K562 (cell line): Measurements from ENCODE around the gene NT5DC4. TPM values are rescaled to one million over a fixed set of nuclear protein-coding genes. Genes with fewer than 3 reads are reported as not detected.

Source experiments
- ATF1 ChIP-seq, 2 experiments: fragments of 450-650 bp in 1 of 2; IDR thresholded peaks; 2 replicates each; pipeline ENCODE4 v1.6.1; 2016; ENCODE audit warnings: missing compliant biosample characterization in 1 of 2, missing genetic modification characterization in 1 of 2
- BRF2 ChIP-seq: IDR thresholded peaks from 3 replicates; pipeline ENCODE4 v1.6.1; 2011; ENCODE audit warnings: borderline replicate concordance, mild to moderate bottlenecking; ENCODE audit not compliant: insufficient read length, insufficient read depth
- CBX1 ChIP-seq: sonication (generic); IDR thresholded peaks from 2 replicates; pipeline ENCODE4 v1.6.1; 2016; ENCODE audit warnings: antibody characterized with exemption, low read depth, mild to moderate bottlenecking
- ETS2 ChIP-seq: IDR thresholded peaks from 2 replicates; pipeline ENCODE4 v1.6.1; 2016; ENCODE audit warnings: borderline replicate concordance, missing genetic modification characterization, mild to moderate bottlenecking, moderate library complexity, missing compliant biosample characterization; ENCODE audit not compliant: poor library complexity, severe bottlenecking
- FOXJ3 ChIP-seq: sonication (generic); formaldehyde crosslinking; IDR thresholded peaks from 2 replicates; pipeline ENCODE4 v1.4.0; 2020; ENCODE audit warnings: mild to moderate bottlenecking, missing genetic modification reagents
- GATAD2A ChIP-seq: fragments of 450-650 bp; IDR thresholded peaks from 2 replicates; pipeline ENCODE4 v1.6.1; 2017
- IFI16 ChIP-seq: fragments of 250-450 bp; sonication (Bioruptor Pico); IDR thresholded peaks from 2 replicates; pipeline ENCODE4 v2.1.2; 2022; ENCODE audit warnings: mild to moderate bottlenecking, inconsistent platforms
- KDM4B ChIP-seq, 2 experiments: fragments of 450-650 bp in 1 of 2; sonication (generic) in 1 of 2; IDR thresholded peaks; 2 replicates each; pipeline ENCODE4 v1.6.1; 2016 to 2017; ENCODE audit warnings: borderline replicate concordance in 2 of 2, antibody characterized with exemption in 1 of 2, low read depth in 1 of 2, mild to moderate bottlenecking in 1 of 2
- MIER1 ChIP-seq: fragments of 450-650 bp; IDR thresholded peaks from 2 replicates; pipeline ENCODE4 v1.6.1; 2016; ENCODE audit warnings: antibody characterized with exemption, mild to moderate bottlenecking, low read depth
- PPARD ChIP-seq: fragments of 250-450 bp; sonication (Bioruptor Pico); IDR thresholded peaks from 2 replicates; pipeline ENCODE4 v1.8.0; 2022; ENCODE audit warnings: inconsistent platforms, mild to moderate bottlenecking, moderate library complexity
- PTRF ChIP-seq: fragments of 450-650 bp; IDR thresholded peaks from 2 replicates; pipeline ENCODE4 v1.6.1; 2016; ENCODE audit warnings: mild to moderate bottlenecking, missing genetic modification characterization, missing compliant biosample characterization
- PTTG1 ChIP-seq: fragments of 450-650 bp; IDR thresholded peaks from 2 replicates; pipeline ENCODE4 v1.6.1; 2016; ENCODE audit warnings: low read depth, mild to moderate bottlenecking, missing genetic modification characterization, missing compliant biosample characterization
- RB1 ChIP-seq: fragments of 450-650 bp; IDR thresholded peaks from 2 replicates; pipeline ENCODE4 v1.6.1; 2017; ENCODE audit warnings: low read depth, mild to moderate bottlenecking
- RBM15 ChIP-seq: fragments of 200-400 bp; formaldehyde crosslinking; IDR thresholded peaks from 2 replicates; pipeline ENCODE4 v1.6.1; 2018; ENCODE audit warnings: mild to moderate bottlenecking, low read length, moderate library complexity; ENCODE audit not compliant: insufficient read depth
- ZBED1 ChIP-seq: IDR thresholded peaks from 2 replicates; pipeline ENCODE4 v1.6.1; 2014
- ZNF143 ChIP-seq: sonication (generic); formaldehyde crosslinking; IDR thresholded peaks from 2 replicates; pipeline ENCODE4 v1.9.0; 2022; ENCODE audit warnings: mild to moderate bottlenecking, missing genetic modification reagents
- ZNF324 ChIP-seq: fragments of 250-450 bp; sonication (Bioruptor Pico); IDR thresholded peaks from 2 replicates; pipeline ENCODE4 v1.4.0; 2020; ENCODE audit warnings: mild to moderate bottlenecking
- ZNF354B ChIP-seq: fragments of 250-450 bp; sonication (Bioruptor Pico); IDR thresholded peaks from 2 replicates; pipeline ENCODE4 v1.4.0; 2020
- polyA plus RNA-seq, 8 experiments: library from polyadenylated mRNA; depleted of rRNA in 4 of 8; stranded (reverse) in 5 of 8; unstranded in 3 of 8; fragments of >200 nt; fragmentation: Nextera tagmentation in 2 of 8; fragmentation: Illumina TruSeq in 1 of 8; extraction: Ambion mirVana in 2 of 8; extraction: Trizol in 1 of 8; gene quantifications; 2 replicates each; pipeline versions ENCODE4 v1.2.1 to v1.2.3, GENCODE V29; 2011 to 2014; ENCODE audit warnings: inconsistent platforms in 1 of 8, missing spikeins in 1 of 8
- total RNA-seq, 7 experiments: library from RNA; depleted of rRNA in 6 of 7; stranded (reverse); fragments of >200 nt in 6 of 7; fragmentation: Illumina TruSeq in 2 of 7; extraction: Trizol in 2 of 7; gene quantifications; 2 replicates each; pipeline versions ENCODE4 v1.2.1 to v1.2.3, GENCODE V29; 2011 to 2021; ENCODE audit warnings: low replicate concordance in 1 of 7
- TF ChIP-seq, protein P1 (sequence below): fragments of 450-650 bp; IDR thresholded peaks from one replicate; pipeline ENCODE4 v1.6.1; 2018; ENCODE audit warnings: mild to moderate bottlenecking, moderate library complexity; ENCODE audit not compliant: partially characterized antibody
- TF ChIP-seq, protein P2 (sequence below): fragments of 250-450 bp; sonication (Bioruptor Pico); IDR thresholded peaks from 2 replicates; pipeline ENCODE4 v1.4.0; 2020
- TF ChIP-seq, protein P3 (sequence below): fragments of 250-450 bp; sonication (Bioruptor Pico); IDR thresholded peaks from 2 replicates; pipeline ENCODE4 v1.8.0; 2021; ENCODE audit warnings: borderline replicate concordance, mild to moderate bottlenecking, moderate library complexity; ENCODE audit not compliant: poor library complexity, severe bottlenecking

NT5DC4 gene
- total and polyA plus RNA-seq, 9 of the 15 experiments (the other 6 are each of a cell fraction or from before 2014, with no cell fraction given) = 0.44 to 6.9 (median 2.5) TPM

DNA sequence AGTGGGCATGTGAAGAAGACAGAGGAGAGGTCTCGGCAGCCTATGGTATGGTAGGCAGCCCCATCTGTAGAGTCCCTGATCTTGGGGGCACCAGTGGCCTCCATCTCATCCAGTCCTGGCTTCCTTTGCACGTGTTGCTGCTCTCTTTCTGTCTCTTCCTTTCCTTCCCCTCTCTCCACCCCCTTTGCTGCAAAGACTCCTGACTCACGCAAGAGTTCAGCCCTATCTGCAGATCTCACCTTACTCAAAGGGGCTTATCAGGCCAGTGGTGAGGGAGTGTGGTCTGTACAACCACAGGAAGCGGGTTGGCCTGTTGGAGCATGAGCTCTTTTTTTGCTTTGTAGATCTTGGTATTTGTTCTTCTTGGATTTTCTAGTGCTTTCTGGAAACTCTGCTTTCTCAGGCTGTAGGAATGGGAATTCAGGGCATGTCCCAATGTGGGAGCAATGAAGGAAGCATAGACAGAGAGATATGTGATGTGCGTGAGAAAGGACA lies 14.6 kb upstream of the NT5DC4 start (continued):
- TF ChIP-seq ETS2 (tag) (no peak), BRF2 (no peak), ZBED1 (peak; percentile 89; the same call in 1 of the 2 replicates), IFI16 (CRISPR knock-in tag) (peak; percentile 40; the same call in 1 of the 2 replicates), PTTG1 (tag) (no peak), CBX1 (no peak), MIER1 (no peak), ZNF143 (CRISPR knock-in tag) (no peak), ZNF354B (CRISPR knock-in tag) (no peak), ATF1 (CRISPR knock-in tag; IDR thresholded peaks at IDR 0.05) (no peak), ATF1 (tag; IDR thresholded peaks at IDR 0.05) (peak; percentile 68), RBM15 (no peak), PPARD (no peak), FOXJ3 (CRISPR knock-in tag) (no peak), RB1 (no peak), PTRF (no peak), GATAD2A (peak; percentile 98), KDM4B (IDR thresholded peaks at IDR 0.05; ENCODE audit: borderline replicate concordance in 2 of 2, low read depth in 1 of 2) (0 out of 4 replicates have a peak, but pooled peaks of 1 of the 2 experiments have one; percentile 28), ZNF324 (CRISPR knock-in tag) (peak; percentile 9; the same call in 1 of the 2 replicates)
- TF ChIP-seq, protein P1, sequence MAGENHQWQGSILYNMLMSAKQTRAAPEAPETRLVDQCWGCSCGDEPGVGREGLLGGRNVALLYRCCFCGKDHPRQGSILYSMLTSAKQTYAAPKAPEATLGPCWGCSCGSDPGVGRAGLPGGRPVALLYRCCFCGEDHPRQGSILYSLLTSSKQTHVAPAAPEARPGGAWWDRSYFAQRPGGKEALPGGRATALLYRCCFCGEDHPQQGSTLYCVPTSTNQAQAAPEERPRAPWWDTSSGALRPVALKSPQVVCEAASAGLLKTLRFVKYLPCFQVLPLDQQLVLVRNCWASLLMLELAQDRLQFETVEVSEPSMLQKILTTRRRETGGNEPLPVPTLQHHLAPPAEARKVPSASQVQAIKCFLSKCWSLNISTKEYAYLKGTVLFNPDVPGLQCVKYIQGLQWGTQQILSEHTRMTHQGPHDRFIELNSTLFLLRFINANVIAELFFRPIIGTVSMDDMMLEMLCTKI = no peak
- TF ChIP-seq, protein P2, sequence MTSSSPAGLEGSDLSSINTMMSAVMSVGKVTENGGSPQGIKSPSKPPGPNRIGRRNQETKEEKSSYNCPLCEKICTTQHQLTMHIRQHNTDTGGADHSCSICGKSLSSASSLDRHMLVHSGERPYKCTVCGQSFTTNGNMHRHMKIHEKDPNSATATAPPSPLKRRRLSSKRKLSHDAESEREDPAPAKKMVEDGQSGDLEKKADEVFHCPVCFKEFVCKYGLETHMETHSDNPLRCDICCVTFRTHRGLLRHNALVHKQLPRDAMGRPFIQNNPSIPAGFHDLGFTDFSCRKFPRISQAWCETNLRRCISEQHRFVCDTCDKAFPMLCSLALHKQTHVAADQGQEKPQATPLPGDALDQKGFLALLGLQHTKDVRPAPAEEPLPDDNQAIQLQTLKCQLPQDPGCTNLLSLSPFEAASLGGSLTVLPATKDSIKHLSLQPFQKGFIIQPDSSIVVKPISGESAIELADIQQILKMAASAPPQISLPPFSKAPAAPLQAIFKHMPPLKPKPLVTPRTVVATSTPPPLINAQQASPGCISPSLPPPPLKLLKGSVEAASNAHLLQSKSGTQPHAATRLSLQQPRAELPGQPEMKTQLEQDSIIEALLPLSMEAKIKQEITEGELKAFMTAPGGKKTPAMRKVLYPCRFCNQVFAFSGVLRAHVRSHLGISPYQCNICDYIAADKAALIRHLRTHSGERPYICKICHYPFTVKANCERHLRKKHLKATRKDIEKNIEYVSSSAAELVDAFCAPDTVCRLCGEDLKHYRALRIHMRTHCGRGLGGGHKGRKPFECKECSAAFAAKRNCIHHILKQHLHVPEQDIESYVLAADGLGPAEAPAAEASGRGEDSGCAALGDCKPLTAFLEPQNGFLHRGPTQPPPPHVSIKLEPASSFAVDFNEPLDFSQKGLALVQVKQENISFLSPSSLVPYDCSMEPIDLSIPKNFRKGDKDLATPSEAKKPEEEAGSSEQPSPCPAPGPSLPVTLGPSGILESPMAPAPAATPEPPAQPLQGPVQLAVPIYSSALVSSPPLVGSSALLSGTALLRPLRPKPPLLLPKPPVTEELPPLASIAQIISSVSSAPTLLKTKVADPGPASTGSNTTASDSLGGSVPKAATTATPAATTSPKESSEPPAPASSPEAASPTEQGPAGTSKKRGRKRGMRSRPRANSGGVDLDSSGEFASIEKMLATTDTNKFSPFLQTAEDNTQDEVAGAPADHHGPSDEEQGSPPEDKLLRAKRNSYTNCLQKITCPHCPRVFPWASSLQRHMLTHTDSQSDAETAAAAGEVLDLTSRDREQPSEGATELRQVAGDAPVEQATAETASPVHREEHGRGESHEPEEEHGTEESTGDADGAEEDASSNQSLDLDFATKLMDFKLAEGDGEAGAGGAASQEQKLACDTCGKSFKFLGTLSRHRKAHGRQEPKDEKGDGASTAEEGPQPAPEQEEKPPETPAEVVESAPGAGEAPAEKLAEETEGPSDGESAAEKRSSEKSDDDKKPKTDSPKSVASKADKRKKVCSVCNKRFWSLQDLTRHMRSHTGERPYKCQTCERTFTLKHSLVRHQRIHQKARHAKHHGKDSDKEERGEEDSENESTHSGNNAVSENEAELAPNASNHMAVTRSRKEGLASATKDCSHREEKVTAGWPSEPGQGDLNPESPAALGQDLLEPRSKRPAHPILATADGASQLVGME (CRISPR knock-in tag) = peak; percentile 93
- TF ChIP-seq, protein P3, sequence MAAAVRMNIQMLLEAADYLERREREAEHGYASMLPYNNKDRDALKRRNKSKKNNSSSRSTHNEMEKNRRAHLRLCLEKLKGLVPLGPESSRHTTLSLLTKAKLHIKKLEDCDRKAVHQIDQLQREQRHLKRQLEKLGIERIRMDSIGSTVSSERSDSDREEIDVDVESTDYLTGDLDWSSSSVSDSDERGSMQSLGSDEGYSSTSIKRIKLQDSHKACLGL (CRISPR knock-in tag) = no peak
